GM12891 (cell line): ENCODE measurements around the gene STK25.

Experiments used
- PAX5 ChIP-seq: IDR thresholded peaks from 2 replicates; pipeline ENCODE4 v1.6.1; 2011; ENCODE audit warnings: low read length, moderate library complexity, mild to moderate bottlenecking; ENCODE audit not compliant: insufficient read depth, severe bottlenecking
- POLR2A ChIP-seq: IDR thresholded peaks from 2 replicates; pipeline ENCODE4 v1.6.1; 2011; ENCODE audit warnings: low read depth, low read length, control low read depth
- POLR2AphosphoS5 ChIP-seq: IDR thresholded peaks from 2 replicates; pipeline ENCODE4 v1.6.1; 2011; ENCODE audit warnings: low read depth, low read length, control low read depth
- POU2F2 ChIP-seq: IDR thresholded peaks from 2 replicates; pipeline ENCODE4 v1.6.1; 2011; ENCODE audit warnings: low read depth, mild to moderate bottlenecking, control low read depth, low read length, moderate library complexity

DNA sequence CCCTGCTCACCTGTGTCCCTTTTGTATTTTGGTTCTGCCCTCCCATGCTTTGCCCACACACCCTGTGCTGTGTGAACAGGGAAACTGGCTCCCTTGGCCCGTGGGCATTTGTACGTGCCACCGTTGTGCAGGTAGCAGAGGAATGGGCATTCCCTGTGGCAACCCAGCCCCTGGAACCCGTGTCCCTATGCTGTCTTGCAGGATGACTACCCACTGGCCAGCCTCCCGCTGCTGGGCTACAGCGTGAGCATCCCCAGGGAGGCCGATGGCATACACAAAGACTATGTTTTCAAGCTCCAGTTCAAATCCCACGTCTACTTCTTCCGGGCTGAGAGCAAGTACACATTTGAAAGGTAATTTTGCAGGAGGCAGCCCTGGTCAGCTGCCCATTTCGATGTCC lies 15.3 kb downstream of the STK25 start:
- TF ChIP-seq POU2F2 (no peak), POLR2A (no peak), POLR2AphosphoS5 (no peak), PAX5 (no peak)
